GM19455 (cell line): ENCODE measurements around the gene NFIA.
"Not testable (repeated sequence)": the region's sequence is repeated elsewhere in the genome, so short reads cannot be mapped to it uniquely, and the experiment has no call there.

Experiments used
- ATAC-seq: cut with Tn5 transposase; IDR thresholded peaks from one replicate; pipeline ENCODE4 v1.9.1; 2021; ENCODE audit not compliant: unreplicated experiment

The NFIA gene

GRCh38 chr1:61265665-61266064 is 183.3 kb downstream of the NFIA start:
- no peak for ATAC-seq

- no peak for ATAC-seq
Measured at GRCh38 chr1:61266738-61267137, 184.4 kb downstream of the NFIA start.

GRCh38 chr1:61268546-61269240 is 186.3 kb downstream of the NFIA start:
- ATAC-seq, result no peak

- ATAC-seq, result no peak
Measured at GRCh38 chr1:61269602-61270001, 187.2 kb downstream of the NFIA start.

GRCh38 chr1:61270107-61270506 is 187.7 kb downstream of the NFIA start:
- no peak for ATAC-seq

GRCh38 chr1:61270761-61271411 is 188.5 kb downstream of the NFIA start:
- ATAC-seq, result no peak

- ATAC-seq, result no peak
Measured at GRCh38 chr1:61271412-61271789, 189.0 kb downstream of the NFIA start.

- ATAC-seq, result no peak
Measured at GRCh38 chr1:61273167-61273705, 190.9 kb downstream of the NFIA start.

- ATAC-seq, result no peak
Measured at GRCh38 chr1:61273861-61274260, 191.5 kb downstream of the NFIA start.

GRCh38 chr1:61274939-61275338 is 192.6 kb downstream of the NFIA start:
- no peak for ATAC-seq

- no peak for ATAC-seq
Measured at GRCh38 chr1:61276246-61276645, 193.9 kb downstream of the NFIA start.

- no peak for ATAC-seq
Measured at GRCh38 chr1:61277121-61277690, 194.8 kb downstream of the NFIA start.

- ATAC-seq, result not testable (repeated sequence)
Measured at GRCh38 chr1:61278503-61278902, 196.1 kb downstream of the NFIA start.

GRCh38 chr1:61278966-61279365 is 196.6 kb downstream of the NFIA start:
- ATAC-seq, result no peak

GRCh38 chr1:61279570-61279969 is 197.2 kb downstream of the NFIA start:
- no peak for ATAC-seq

- no peak for ATAC-seq
Measured at GRCh38 chr1:61280452-61280851, 198.1 kb downstream of the NFIA start.

GRCh38 chr1:61282387-61282786 is 200.0 kb downstream of the NFIA start:
- ATAC-seq, result no peak

- peak; percentile 48 for ATAC-seq
Measured at GRCh38 chr1:61284248-61284854, 202.0 kb downstream of the NFIA start.

GRCh38 chr1:61284936-61285335 is 202.6 kb downstream of the NFIA start:
- no peak for ATAC-seq

- no peak for ATAC-seq
Measured at GRCh38 chr1:61285371-61285885, 203.1 kb downstream of the NFIA start.

GRCh38 chr1:61287014-61287413 is 204.7 kb downstream of the NFIA start:
- no peak for ATAC-seq

GRCh38 chr1:61287734-61288133 is 205.4 kb downstream of the NFIA start:
- no peak for ATAC-seq
